DMS153 (cell line): ENCODE measurements around the gene MYL9.
"Not testable (repeated sequence)": the region's sequence is repeated elsewhere in the genome, so short reads cannot be mapped to it uniquely, and the experiment has no call there.

ENCODE experiments used
- DNase-seq: peaks from one replicate; lab custom pipeline; 2025; lab: John Stamatoyannopoulos, UW

The MYL9 gene

DNA sequence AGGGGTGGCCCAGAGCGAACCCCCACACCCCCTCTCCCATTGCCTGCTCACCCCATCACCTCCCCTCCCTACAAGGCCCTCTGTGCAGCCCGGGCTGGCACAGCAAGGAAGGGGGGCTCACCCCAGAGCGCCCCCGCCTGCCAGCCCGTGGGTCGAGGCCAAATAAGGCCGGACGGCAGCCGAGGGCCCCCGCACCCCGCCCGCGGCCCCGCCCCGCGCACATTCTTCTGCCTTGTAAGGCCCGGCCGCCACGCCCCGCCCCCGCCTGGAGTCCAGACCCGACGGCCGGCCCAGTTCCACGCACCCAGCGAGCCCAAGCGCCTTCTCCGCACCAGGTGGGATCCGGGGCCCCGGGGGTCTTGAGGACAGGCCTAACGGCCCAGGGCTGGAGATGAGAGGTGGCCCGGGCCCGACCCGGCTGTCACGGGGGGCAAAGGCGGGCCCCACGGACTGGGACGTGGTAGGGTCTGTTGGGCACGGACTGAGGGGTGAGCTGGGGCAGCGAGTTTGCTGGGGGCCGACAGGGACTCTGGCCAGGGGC is at the start of gene MYL9:
TSS of gene MYL9 (plus strand) at position 293 of the 541 bp plus-strand sequence. CDS start 3,366 bp downstream, outside the sequence.
- no peak for DNase-seq

DNA sequence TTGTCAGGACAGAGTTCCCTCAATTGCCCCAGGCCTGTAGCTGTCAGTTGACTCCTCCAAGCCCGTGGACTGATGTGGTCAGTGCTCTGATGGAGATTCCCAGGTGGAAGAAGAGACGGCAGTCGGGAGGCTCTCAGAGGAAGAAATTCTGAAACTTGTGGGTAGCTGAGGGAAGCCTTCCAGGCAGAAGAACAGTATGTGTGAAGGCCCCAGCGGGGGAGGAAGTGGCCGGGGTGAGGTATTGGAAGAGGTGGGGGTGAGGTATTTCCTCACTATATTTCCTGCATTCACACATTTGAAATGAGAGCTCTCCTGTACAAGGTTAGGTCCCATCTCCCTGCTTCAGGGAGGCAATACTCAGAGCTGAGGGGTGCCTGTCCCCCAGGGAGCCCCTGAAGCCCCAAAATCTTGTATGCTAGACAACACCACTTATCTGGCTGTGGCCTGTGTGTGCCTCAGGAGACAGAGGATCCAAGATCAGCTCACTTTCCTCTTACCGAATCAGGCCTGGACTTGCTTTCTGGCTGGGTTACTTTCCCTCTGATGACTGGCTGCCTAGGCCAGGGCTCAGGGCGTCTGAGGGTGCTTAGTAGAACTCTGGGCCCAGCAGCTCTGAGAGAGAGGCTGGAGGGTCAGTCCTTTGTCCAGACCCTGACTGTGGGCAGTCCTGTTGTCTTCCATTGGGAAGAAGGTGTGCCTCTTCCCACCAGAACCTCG is 49.3 kb upstream of the MYL9 start:
- DNase-seq = no peak

DNA sequence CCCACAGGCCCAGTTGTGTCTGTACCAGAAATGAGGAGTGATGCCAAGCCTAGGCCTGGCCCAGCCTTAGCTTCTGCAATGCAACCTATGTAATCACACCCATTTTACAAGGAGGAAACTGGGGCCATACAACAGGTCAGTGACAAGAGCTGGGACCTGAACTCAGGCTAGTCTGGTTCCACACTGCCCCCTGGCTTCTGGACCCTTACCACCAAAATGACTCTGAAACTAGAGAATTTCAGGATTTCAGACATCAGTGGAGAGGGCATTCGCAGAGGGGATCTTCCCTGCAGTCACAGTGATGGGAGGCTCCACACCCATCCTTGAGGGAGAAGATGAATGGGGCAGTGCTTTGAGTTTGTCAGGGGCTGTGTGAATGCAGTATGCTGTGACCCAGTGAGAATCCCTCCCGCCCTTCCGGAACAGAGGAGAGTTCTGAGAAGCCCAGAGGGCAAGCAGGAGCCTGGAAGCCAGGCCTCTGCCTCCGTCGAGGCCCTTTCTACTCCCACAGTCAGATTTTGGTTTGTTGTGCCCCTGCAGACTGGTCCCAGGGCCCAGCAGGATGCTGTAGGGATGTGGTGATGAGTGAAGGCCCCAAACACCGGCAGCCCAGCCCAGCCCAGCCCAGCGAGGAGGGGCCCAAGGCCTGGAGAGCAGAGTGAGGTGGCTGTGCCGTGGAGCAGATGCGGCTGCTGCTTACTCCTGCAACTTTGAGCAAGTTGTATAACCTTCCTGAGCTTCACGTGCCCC is 48.1 kb upstream of the MYL9 start:
- DNase-seq = no peak

DNA sequence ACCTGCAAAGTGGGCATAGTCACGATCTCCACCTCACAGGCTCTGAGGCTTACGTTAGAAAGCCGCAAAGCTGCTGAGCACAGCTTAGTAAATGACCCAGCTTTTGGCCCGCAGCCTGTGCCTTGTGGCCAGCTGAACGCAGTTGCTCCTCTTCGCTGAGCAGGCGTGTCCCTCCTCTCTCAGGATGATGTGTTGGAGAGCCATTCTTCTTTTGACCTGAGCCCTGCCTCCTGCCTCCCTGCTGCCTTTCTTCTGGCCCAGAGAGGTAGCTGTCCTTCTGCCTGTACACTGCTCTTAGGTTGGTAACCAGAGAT is 47.6 kb upstream of the MYL9 start:
- DNase-seq = no peak

DNA sequence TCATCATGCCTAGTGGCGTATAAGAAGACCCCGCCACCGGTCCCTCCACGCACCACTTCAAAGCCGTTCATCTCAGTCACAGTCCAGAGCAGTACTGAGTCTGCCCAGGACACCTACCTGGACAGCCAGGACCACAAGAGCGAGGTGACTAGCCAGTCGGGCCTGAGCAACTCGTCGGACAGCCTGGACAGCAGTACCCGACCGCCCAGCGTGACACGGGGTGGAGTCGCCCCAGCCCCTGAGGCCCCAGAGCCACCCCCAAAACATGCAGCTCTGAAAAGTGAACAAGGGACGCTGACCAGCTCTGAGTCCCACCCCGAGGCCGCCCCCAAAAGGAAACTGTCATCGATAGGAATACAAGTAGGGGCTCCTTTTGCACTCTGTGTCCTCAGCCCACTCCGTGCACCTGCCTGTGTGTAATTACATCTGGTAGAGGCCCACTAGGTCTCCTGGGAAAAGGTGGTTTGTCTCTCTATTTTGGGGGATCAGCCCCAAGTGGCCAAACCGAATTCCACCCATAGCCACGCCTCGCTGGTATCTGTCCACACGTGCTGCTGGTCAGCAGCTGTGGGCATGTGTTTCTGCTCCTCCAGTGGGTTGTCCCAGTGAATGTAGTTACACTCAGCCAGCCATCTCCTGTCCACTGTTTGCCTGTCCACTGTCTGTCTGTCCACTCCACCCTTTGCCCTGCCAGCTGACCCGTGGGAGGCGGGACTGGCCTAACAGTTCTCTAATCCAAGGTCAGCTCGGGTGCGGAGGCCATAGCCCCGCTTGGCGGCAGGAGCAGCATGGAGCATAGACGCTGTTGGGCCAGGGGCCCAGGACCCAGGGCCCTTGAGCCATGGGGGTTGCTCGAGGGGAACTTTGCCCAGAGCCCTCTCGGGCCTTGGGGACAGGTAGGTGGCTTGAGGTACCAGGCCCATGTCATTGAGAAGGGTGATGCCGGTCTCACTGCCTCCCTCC is 44.3 kb upstream of the MYL9 start:
- DNase-seq = no peak

DNA sequence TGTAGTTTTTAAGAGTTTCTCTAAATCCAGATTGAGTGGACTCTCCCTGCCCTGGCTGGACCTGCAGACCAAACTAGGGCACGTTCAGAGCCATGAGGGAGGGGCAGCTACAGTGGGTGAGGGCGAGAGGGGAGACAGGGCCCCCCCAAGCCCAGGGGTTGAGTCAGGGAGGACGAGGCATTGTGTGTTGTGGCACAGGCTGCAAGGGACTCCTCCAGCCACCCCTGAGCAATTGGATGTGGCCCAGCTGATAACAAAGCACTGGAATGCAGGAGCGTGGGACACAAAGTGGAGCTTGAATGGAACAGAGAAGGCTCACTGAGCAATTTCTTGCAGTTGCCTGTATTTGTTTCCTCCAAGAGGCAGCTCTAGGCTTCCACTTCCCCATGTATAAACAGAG is 43.5 kb upstream of the MYL9 start:
- no peak for DNase-seq

DNA sequence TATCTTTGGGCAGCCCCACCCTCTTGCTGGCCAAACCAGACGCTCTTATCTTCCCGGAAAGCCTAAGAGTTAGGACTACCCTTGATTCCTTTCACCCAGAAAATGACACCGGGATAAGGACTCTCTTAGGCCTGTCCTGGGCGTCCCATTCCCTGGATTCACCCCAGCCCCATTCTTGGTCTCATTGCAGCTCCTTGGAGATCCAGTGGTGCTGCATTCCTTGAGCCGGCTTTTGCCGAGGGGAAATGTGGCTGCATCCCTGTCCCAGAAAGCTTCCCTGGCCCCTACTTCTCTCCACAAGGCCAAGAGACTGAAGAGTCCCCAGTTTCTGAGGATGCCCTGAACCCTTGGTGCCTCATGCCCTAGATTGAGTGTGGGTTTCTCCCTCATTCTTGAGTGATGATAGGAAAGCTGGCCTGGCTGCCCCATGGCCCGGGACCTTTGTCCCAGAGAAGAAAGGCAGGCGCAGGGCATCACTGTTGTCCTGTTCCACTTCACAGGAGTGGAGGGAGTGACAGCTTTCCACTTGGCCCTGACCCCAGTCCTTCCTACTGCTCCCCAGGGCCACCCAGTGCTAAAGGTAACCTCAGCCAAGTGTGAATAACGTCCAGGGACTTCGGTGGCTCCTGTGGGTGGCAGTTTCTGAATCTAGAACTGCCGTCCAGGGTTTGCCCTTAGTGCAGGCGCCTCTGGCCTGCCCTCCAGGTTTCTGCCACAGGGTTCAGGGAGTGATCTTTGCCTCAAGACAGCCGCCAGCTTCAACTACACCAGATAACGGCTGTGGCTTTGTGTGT is 42.7 kb upstream of the MYL9 start:
- no peak for DNase-seq

DNA sequence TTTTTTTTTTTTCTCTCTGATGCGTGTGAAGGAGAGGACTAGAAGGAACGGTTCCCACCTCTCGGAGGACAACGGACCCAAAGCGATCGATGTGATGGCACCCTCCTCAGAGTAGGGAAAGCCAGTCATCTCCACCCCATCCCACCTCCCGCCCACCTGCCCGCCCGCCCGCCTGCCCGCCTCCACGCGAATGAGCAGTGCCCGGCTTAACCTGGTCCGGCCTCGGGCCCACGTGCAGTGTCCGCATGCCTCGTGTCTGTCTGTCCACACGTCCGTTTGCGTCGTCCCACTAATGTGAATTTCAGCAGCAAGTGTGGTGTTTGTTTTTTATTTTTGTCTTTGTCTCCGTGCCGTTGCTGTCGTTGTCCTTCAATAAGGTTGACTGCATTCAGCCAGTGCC is 42.1 kb upstream of the MYL9 start:
- DNase-seq = no peak

DNA sequence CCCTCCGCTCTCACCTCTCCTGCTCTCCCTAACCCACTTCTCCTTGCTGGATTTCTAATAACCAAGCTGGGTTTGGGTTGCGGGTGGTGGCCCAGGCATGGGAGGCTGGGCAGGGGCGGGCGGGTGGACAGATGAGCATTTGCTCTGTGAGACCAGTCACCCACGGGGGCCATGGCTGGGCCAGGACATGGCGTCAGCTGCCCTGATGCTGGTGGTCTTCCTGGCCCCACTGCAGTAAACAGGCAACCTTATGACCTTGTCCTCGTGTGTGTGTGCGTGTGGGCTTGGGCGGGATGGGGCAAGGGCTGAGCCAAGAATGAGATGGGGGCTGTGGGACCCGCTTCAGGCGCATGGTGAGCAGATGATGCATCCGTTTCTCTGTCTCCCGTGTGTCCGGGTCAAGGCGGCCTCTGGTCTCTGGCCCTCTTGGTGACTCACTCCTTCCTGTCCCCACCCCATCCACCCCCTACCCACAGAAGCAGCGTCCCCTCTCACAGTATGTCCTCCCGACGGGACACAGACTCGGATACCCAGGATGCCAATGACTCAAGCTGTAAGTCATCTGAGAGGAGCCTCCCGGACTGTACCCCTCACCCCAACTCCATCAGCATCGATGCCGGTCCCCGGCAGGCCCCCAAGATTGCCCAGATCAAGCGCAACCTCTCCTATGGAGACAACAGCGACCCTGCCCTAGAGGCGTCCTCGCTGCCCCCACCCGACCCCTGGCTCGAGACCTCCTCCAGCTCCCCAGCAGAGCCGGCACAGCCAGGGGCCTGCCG is 41.4 kb upstream of the MYL9 start:
- no peak for DNase-seq

DNA sequence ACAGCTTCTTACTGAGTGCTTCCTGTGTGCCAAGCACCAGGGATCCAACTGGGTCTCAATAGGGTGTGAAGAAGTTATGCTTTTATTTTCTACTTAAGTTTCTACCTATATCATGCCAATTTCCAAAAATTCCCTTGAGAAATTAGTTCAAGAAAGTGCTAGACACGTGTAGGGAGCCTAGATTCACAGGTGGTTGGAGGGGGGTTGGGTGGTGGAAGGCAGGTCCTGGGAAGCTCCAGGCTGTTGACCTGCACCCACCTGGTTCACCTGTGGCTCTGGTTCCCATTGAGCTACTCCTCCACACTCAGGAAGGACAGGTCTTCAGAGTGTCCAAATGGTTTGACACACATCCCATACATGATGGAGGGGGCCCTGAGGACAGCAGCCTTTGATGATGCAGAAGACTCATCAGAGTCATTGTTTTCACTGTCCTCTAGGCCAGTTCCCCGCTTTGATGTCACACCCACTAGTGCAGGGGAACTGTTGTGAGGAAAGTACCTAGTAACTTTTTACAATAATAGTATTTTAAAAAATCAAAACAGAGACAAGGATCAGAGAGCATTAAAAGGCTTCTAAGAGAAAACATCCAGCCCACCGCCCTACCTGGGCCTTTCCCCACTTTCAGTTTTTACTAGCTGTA is 39.8 kb upstream of the MYL9 start:
- DNase-seq = no peak

DNA sequence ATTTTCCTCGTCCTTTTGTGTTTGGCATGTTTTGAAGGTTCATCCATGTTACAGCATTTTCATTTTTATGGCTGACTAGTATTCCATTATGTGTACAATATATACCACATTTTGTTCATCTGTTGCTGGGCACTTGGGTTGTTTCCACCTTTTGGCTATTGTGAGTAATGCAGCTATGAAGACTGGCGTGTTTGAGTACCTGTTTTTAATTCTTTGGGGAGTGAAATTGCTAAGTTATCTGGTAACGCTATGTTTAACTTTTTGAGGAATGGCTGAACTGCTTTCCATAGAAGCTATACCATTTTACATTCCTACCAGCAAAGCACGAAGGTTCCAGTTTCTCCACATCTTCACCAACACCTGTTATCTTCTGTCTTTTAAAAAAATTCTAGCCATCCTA is 37.0 kb upstream of the MYL9 start:
- no peak for DNase-seq

DNA sequence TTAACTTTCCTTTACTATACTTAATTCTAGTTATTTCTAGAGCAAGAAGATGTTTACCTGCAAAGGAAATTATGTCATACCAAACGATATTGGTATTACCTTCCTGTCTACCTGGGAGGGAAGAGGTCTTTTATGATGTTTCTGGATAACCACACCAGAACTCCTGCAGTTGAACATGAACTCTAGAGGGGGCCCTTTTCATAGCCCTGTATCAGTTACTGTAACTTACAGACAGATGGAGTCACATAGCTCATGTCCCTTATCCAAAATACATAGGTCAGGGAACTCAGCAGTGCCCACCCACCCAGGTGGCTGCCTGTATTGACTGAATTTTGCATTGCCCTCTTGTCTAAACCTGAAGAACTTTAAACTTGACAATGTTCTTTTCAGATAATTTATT is 35.1 kb upstream of the MYL9 start:
- DNase-seq = no peak

DNA sequence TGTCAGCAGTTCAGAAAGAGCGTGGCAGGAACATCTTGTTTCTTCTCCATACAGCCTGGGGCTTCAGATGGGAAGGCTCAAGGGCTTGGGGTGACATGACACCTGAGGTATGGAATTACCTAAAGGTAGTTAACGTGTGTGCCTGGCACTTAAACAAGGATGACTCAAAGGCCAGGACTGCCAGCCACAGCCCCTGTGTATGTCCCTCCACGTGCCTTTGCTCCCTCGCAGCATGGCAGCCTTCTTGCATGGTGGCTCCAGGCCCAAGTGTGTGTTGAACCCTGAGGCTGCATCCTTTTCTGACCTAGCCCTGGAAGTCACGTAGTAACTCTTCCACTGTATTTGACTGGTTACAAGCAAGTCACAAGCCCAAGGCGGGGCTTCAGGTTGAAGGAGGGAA is 33.6 kb upstream of the MYL9 start:
- no peak for DNase-seq

DNA sequence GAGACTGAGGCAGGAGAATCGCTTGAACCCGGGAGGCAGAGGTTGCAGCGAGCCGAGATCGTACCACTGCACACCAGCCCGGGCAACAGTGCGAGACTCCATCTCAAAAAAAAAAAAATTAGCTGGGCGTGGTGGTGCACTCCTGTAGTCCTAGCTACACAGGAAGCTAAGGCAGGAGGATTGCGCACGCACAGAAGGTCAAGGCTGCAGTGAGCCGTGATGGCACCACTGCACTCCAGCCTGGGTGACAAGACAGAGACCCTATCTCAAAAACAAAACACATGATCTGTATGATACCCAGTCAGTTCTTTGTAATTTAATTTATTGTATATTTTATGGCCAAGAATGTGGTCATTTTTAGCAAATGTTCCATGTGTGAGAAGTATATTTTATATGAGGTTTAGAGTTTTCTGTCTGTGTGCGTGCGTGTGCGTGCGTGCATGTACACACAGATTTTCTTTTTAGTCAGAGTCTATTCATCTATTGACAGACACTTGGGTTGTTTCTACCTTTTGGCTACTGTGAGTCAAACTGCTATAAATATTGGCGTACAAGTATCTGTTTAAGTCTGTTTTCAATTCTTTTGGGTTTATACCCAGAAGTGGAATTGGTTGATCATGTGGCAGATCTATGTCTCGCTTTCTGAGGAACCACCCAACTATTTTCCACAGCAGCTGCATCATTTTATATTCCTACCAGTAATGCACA is 22.2 kb upstream of the MYL9 start:
- no peak for DNase-seq

DNA sequence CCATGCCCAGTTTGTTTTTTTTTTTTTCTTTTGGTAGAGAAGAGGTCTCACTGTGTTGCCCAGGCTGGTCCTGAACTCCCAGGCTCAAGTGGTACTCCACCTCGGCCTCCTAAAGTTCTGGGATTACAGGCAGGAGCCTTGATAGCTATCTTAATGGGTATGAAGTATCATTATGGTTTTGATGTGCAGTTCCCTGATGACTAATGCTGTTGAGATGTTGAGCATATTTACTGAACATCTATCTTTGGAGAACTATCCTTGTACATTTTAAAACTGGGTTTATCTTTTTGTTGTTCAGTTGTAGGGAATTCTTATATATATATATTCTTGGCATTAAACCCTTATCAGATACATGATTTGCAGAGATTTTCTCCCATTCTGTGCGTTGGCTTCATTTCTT is 21.4 kb upstream of the MYL9 start:
- DNase-seq = no peak

DNA sequence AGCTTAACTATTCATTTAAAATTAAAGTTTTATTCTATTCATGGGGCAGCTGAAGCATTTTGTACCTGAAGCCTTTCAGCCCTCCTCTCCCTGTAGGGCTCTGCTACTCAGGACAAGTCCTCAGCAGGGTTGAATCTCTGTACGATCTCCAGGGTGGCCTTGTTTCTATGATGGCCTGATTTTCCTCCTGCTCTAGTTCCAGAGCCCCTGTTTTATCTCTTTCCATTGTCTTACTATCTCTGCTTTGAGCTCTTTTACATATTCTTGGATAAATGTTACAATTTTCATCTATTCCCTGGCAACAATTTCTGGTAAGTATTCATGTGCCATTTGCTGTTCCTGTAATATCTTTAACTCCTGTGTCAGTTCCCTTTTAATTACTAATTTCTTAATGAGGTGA is 19.8 kb upstream of the MYL9 start:
- DNase-seq = no peak

DNA sequence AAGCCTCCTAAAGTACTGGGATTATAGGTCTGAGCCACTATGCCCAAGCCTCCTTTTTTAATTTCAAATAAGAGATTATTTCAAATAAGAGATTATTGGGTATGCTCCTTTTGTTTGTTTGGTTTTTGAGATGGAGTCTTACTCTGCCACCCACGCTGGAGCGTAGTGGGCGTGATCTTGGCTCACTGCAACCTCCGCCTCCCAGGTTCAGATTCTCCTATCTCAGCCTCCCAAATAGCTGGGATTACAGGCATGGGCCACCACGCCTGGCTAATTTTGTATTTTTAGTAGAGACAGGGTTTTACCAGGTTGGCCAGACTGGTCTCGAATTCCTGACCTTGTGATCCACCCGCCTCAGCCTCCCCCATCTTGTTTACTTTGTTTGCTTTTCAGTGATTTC is 18.9 kb upstream of the MYL9 start:
- DNase-seq = not testable (repeated sequence)

DNA sequence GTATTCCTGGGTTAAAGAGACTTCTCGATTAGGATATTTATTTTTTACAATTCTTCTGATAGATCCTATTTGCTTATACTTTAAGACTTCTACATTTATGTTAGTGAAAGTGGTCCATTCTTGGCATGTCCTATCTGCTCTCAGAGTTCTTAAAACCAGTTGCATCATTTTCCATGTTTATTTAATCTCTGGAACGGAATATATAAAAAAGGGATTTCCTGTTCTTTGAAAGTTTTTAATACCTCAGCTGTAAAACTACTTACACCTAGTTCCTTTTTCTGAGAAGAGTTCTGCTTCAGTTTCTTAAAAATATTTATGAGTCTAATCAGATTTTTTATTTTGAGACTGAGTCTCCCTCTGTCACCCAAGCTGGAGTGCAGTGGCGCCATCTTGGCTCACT is 18.0 kb upstream of the MYL9 start:
- no peak for DNase-seq

DNA sequence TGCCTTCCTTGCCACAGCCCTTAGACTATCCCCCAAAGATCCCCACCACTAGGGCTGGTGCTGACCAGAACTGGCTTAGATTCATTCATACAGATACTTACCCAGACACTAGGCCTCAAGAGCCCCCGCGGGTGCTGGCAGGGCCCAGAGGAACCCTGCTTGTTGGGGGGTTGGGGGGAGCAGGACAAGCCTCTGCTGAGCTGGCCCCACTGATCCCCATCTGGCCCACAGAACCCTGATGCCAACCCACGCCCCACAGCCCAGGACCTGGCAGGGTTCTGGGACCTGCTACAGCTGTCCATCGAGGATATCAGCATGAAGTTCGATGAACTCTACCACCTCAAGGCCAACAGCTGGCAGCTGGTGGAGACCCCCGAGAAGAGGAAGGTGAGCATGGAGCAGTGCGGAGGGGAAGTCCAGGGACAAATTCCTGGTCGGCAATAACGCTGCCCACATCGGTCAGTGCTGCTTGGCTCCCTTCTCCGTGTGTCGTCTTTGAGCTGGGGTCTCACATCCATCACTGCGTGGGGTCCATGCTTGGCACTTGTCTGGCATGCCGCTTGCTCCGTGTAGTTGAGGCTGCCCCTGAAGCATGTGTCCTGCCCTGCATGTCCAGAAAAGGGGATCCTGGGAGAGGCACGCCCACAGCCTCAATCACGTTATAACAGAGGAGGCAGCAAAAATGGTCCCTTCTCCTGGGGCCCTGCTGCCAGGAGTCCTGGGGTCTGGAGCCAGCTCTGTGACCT is 15.5 kb upstream of the MYL9 start:
- DNase-seq = no peak
